ENCODE results near the gene LRRC45.

The LRRC45 gene

DNA sequence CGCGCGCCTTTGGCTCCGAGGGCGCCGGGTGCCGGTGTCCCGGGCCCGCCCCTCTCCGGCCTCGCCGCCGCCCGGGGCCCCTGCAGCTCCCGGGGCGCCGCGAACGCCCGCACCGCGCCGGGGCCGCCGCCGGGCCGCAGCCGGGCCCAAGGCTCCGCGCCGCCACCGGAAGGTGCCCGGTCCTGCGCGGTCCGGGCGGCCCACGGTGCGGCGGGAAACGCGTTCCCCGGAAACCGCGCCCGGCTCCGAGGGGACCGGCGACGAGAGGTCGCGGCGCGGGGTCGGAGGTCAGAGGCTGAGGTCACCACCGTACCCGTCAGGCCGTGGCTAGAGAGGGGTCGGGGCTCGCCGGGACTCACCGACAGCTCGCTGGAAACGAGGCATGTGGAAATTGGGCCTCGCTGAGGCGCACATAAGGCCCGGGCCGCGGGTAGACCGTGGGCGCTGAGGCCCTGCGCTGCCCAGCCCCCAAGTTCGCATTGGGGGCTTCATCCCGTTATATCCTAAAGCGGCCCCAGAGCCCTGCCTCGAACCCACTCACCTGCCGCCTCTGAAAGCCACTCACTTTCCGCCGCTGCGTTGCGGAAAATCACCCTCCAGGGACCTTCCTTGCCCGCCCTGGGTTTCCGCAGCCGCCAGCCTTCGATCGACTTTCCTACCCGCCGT, 42.7 kb downstream of the LRRC45 start, which contains the start of gene DUS1L:
DUS1L (minus strand) TSS at position 167 of the 666 bp plus-strand sequence. CDS start 745 bp downstream, outside the sequence.
- H3K9me3 ChIP-seq (ENCODE audit: low read length) = no peaks in the 10 kb centered on the region
- peaks cover 25% of the 10 kb centered on the region for H3K36me3 ChIP-seq (ENCODE audit: insufficient read depth, low read length)
- H3K4me3 ChIP-seq (ENCODE audit: low read depth in 1 of 2, low read length in 2 of 2) = peak within 1 kb of the TSS; percentile 68 to 77
- no peaks in the 10 kb centered on the region for H3K27me3 ChIP-seq (ENCODE audit: control insufficient read depth in 1 of 2, insufficient read depth in 2 of 2, low read length in 2 of 2)
- H3K9ac ChIP-seq (ENCODE audit: low read length) = peak within 1 kb of the TSS; percentile 74
- peaks cover 20% of the 10 kb centered on the region for H3K4me1 ChIP-seq (ENCODE audit: insufficient read depth, low read length)
- peak within 1 kb of the TSS; percentile 90 for H3K27ac ChIP-seq (ENCODE audit: low read depth, low read length)

DNA sequence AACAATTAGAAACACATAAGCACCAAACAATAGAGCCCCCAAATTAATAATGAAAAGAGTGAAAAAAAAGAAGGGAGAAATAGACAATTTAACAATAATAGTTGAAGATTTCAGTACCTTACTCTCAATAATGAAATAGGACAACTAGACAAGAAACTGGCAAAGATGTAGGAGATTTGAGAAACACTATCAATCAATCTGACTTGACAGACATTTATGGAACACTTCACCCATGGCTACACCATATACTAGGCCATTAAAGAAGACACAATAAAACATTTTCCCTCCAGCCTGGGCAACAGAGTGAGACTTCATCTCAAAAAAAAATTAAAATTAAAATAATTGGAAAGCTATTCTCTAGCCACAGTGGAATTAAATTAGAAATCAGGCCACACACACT, 47.5 kb downstream of the LRRC45 start:
- no peak overlapping the region for H3K4me3 ChIP-seq (ENCODE audit: low read depth in 1 of 2, low read length in 2 of 2)
- peaks cover 8% of the 10 kb centered on the region for H3K4me1 ChIP-seq (ENCODE audit: insufficient read depth, low read length)
- no peaks in the 10 kb centered on the region for H3K36me3 ChIP-seq (ENCODE audit: insufficient read depth, low read length)
- H3K27me3 ChIP-seq (ENCODE audit: control insufficient read depth in 1 of 2, insufficient read depth in 2 of 2, low read length in 2 of 2) = no peaks in the 10 kb centered on the region
- no peak overlapping the region for H3K9ac ChIP-seq (ENCODE audit: low read length)
- no peak overlapping the region for H3K27ac ChIP-seq (ENCODE audit: low read depth, low read length)
- no peaks in the 10 kb centered on the region for H3K9me3 ChIP-seq (ENCODE audit: low read length)

DNA sequence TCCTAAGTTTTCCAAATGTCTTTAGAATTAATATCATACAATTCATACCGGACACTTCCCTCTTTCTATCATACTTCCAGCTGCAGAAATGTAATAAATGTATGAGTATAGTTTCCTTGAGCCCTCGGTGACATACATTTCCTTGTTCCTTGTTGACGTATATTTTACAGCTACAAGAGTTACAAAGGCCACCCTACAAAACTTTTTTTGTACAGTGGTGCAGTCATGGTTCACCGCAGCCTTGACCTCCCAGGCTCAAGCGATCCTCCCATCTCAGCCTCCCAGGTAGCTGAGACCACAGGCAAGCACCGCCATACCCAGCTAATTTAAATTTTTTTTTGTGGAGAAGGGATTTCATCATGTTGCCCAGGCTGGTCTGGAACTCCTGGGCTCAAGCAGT, 49.7 kb downstream of the LRRC45 start:
- H3K27ac ChIP-seq (ENCODE audit: low read depth, low read length) = no peak overlapping the region
- H3K4me1 ChIP-seq (ENCODE audit: insufficient read depth, low read length) = no peaks in the 10 kb centered on the region
- no peaks in the 10 kb centered on the region for H3K9me3 ChIP-seq (ENCODE audit: low read length)
- H3K36me3 ChIP-seq (ENCODE audit: insufficient read depth, low read length) = no peaks in the 10 kb centered on the region
- no peak overlapping the region for H3K4me3 ChIP-seq (ENCODE audit: low read depth in 1 of 2, low read length in 2 of 2)
- no peak overlapping the region for H3K9ac ChIP-seq (ENCODE audit: low read length)
- no peaks in the 10 kb centered on the region for H3K27me3 ChIP-seq (ENCODE audit: control insufficient read depth in 1 of 2, insufficient read depth in 2 of 2, low read length in 2 of 2)

DNA sequence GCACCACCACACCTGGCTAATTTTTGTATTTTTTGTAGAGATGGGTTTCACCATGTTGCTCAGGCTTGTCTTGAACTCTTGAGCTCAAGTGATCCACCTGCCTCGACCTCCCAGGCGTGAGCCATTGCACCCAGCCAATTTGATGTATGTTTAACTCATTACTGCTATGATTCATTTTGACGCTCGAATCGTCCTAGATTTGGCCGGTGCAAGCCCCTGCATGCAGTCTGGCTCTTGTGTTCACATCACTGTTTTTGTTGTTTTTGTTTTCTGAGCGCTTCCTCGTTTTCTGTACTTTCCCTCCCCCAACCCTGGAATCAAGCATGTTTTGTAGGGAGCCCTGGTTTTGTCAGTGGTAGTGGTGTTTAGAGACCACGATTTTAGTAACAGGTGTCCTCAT, 50.3 kb downstream of the LRRC45 start:
- H3K4me1 ChIP-seq (ENCODE audit: insufficient read depth, low read length) = no peaks in the 10 kb centered on the region
- H3K27me3 ChIP-seq (ENCODE audit: control insufficient read depth in 1 of 2, insufficient read depth in 2 of 2, low read length in 2 of 2) = no peaks in the 10 kb centered on the region
- no peak overlapping the region for H3K4me3 ChIP-seq (ENCODE audit: low read depth in 1 of 2, low read length in 2 of 2)
- no peak overlapping the region for H3K9ac ChIP-seq (ENCODE audit: low read length)
- no peak overlapping the region for H3K27ac ChIP-seq (ENCODE audit: low read depth, low read length)
- H3K36me3 ChIP-seq (ENCODE audit: insufficient read depth, low read length) = no peaks in the 10 kb centered on the region
- H3K9me3 ChIP-seq (ENCODE audit: low read length) = no peaks in the 10 kb centered on the region

DNA sequence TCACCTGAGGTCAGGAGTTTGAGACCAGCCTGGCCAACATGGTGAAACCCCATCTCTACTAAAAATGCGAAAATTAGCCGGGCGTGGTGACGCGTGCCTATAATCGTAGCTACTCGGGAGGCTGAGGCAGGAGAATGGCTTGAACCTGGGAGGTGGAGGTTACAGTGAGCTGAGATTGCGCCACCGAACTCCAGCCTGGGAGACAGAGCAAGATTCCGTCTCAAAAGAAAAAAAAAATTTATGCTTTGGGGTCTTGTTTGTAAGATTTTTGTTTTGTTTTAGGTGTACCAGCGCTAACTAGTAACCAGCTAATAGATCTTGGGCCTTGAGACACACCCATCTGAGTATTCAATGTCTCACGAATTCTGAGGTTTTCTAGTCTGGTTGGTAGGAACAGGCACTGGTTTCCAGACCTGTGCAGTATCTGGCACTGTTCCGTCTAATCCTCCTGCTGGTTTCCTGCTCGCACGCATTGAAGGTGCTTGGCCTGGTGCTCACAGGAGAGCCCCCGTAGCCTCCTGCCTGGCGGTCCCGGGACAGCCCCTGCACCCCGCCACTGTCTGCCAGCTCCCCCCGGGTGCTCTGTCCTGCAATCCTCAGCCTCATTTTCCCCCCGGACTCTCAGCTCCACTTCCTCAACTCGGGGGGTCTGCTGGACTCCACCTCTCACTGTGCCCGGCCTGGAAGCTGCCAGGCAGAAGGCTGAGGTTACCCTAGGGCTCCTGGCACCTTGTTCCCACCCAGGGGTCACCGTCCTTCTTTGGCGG, 53.1 kb downstream of the LRRC45 start:
- Histone ChIP-seq H3K27me3 (ENCODE audit: control insufficient read depth in 1 of 2, insufficient read depth in 2 of 2, low read length in 2 of 2) (no peaks in the 10 kb centered on the region), H3K9me3 (ENCODE audit: low read length) (no peaks in the 10 kb centered on the region), H3K9ac (ENCODE audit: low read length) (no peak overlapping the region), H3K27ac (ENCODE audit: low read depth, low read length) (no peak overlapping the region), H3K36me3 (ENCODE audit: insufficient read depth, low read length) (no peaks in the 10 kb centered on the region), H3K4me1 (ENCODE audit: insufficient read depth, low read length) (no peaks in the 10 kb centered on the region), H3K4me3 (ENCODE audit: low read depth in 1 of 2, low read length in 2 of 2) (no peak overlapping the region)

DNA sequence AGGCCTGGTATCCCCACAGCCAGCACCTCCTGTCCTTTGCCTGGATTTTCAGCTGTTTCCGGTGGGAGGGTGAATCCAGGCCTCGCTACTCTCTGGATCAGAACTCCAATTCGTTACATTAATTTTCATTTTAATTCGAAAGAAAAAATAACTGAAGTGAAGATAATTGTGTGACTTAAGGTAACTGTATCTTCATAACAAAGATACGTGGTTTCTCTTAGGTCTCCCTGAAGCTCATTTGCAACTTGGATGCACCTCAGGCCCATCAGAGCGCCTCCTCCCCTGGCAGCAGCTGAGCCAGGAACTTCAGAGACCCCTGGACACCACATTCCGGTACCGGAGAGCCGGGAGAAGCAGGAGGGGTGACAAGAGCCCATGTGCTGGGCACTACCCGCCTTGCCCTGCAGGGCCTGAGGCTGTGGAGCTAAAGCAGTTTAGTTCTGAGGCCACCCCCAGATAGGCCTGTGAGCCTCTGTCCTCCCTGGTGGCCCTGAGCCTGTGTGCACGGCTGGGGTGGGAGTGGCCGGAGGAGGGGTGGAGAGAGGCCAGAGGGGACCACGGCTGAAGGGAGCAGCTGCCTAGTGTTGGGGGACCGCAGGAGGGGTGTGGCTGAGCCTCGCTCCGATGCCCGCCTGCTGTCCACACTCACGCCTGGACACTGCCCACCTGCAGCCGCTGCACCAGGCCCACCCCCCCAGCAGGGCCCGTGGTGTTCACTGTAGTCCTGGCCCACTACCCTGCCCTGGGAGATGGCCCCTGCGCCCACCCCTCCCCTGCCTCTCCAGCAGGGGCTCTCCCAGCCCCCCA, 53.9 kb downstream of the LRRC45 start:
- no peaks in the 10 kb centered on the region for H3K9me3 ChIP-seq (ENCODE audit: low read length)
- no peak overlapping the region for H3K4me3 ChIP-seq (ENCODE audit: low read depth in 1 of 2, low read length in 2 of 2)
- H3K27ac ChIP-seq (ENCODE audit: low read depth, low read length) = no peak overlapping the region

DNA sequence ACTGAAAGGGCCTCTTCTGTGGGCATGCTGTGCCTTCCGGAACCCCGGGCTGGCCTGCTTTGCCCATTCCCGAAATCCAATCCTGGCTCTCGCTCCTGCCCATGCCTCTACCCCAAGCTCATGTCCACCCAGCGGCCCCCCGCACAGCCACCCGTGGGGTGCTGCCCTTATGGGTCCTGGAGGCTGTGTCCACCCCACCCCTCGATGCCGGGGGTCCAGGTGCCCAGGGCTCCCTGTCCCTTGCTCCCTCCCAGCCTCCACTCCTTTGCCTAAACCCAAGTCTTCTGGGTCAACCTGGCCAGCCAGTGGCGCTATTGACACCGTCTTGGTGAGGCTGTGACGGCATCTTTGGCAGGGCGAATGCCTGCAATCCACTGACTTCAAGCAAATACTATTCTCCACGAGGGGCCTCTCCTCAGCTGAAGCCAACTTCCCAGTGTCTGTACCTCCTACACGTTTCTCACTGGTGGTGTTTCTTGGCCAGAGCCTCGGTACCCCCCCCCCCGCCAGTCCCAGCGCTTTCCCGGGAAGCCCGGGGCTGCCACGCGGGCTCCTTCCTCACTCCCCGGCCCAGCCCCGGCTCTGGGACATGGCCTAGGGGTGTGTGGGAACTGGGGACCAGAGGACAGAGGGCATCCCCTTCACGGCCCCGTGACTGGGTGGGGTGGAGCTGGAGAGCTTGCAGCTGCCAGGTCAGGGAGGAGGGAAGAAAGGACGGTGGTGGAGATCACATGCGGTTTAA, 54.7 kb downstream of the LRRC45 start:
- Histone ChIP-seq H3K27me3 (ENCODE audit: control insufficient read depth in 1 of 2, insufficient read depth in 2 of 2, low read length in 2 of 2) (no peaks in the 10 kb centered on the region), H3K27ac (ENCODE audit: low read depth, low read length) (no peak overlapping the region), H3K4me3 (ENCODE audit: low read depth in 1 of 2, low read length in 2 of 2) (no peak overlapping the region), H3K9ac (ENCODE audit: low read length) (no peak overlapping the region), H3K4me1 (ENCODE audit: insufficient read depth, low read length) (no peaks in the 10 kb centered on the region), H3K36me3 (ENCODE audit: insufficient read depth, low read length) (no peaks in the 10 kb centered on the region), H3K9me3 (ENCODE audit: low read length) (no peaks in the 10 kb centered on the region)

More for the DNA sequence above, 53.9 kb downstream of the LRRC45 start:
- H3K9ac ChIP-seq (ENCODE audit: low read length) = no peak overlapping the region
- H3K4me1 ChIP-seq (ENCODE audit: insufficient read depth, low read length) = no peaks in the 10 kb centered on the region
- H3K27me3 ChIP-seq (ENCODE audit: control insufficient read depth in 1 of 2, insufficient read depth in 2 of 2, low read length in 2 of 2) = no peaks in the 10 kb centered on the region
- no peaks in the 10 kb centered on the region for H3K36me3 ChIP-seq (ENCODE audit: insufficient read depth, low read length)

DNA sequence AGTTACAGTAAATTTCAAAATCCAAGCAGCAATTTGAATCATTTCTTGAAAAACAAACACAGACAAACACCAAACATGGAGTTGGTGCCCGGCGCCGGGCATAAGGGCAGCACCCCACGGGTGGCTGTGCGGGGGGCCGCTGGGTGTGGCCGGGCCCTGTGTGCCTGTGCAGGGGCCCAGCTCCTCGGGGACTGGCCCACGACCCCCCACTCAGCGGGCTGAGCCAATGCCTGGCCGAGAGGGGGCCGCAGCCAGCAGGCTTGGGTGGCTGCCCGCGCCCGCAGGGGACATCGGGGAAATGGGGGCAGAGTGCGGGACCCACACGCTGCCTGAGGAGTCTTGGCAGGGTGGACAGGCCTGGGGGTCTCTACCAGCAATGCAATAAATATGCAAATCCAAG, 55.3 kb downstream of the LRRC45 start:
- no peak overlapping the region for H3K9ac ChIP-seq (ENCODE audit: low read length)
- H3K27ac ChIP-seq (ENCODE audit: low read depth, low read length) = no peak overlapping the region
- H3K4me3 ChIP-seq (ENCODE audit: low read depth in 1 of 2, low read length in 2 of 2) = no peak overlapping the region
- H3K9me3 ChIP-seq (ENCODE audit: low read length) = no peaks in the 10 kb centered on the region
- H3K36me3 ChIP-seq (ENCODE audit: insufficient read depth, low read length) = no peaks in the 10 kb centered on the region
- H3K27me3 ChIP-seq (ENCODE audit: control insufficient read depth in 1 of 2, insufficient read depth in 2 of 2, low read length in 2 of 2) = no peaks in the 10 kb centered on the region
- no peaks in the 10 kb centered on the region for H3K4me1 ChIP-seq (ENCODE audit: insufficient read depth, low read length)

DNA sequence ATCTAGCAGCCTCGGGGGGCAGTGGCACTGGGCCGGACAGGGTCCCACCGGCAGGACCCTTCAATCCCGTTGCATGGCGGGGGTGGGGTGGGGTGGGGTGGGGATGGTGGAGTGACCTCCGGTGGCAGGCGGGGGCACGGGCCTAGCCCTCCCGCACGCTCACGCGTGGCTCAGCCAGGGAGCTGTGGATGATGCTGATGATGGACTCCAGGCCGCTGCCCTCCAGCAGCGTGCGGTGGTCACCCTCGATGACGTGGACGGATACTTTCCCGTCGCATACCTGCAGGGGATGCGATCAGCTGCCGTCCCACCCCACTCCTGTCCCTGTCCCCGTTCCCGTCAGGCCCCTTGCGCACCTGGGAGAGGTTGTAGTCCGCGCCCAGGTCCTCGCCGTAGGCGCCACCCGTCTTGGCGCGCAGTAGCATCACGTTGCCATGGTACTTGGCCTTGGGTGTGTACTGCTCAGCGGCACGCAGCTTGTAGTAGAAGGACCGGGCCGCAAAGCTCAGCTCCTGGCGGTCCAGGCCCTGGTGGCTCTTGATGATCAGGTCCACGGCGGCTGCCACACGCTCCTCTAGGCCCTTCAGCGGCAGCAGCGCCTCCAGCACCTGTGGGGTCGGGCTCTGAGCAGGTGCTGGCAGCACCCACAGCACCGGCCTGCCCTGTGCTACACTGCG, 56.0 kb downstream of the LRRC45 start:
- Histone ChIP-seq H3K27me3 (ENCODE audit: control insufficient read depth in 1 of 2, insufficient read depth in 2 of 2, low read length in 2 of 2) (no peaks in the 10 kb centered on the region), H3K4me1 (ENCODE audit: insufficient read depth, low read length) (no peaks in the 10 kb centered on the region), H3K36me3 (ENCODE audit: insufficient read depth, low read length) (no peaks in the 10 kb centered on the region), H3K27ac (ENCODE audit: low read depth, low read length) (no peak overlapping the region), H3K4me3 (ENCODE audit: low read depth in 1 of 2, low read length in 2 of 2) (no peak overlapping the region), H3K9ac (ENCODE audit: low read length) (no peak overlapping the region), H3K9me3 (ENCODE audit: low read length) (no peaks in the 10 kb centered on the region)

DNA sequence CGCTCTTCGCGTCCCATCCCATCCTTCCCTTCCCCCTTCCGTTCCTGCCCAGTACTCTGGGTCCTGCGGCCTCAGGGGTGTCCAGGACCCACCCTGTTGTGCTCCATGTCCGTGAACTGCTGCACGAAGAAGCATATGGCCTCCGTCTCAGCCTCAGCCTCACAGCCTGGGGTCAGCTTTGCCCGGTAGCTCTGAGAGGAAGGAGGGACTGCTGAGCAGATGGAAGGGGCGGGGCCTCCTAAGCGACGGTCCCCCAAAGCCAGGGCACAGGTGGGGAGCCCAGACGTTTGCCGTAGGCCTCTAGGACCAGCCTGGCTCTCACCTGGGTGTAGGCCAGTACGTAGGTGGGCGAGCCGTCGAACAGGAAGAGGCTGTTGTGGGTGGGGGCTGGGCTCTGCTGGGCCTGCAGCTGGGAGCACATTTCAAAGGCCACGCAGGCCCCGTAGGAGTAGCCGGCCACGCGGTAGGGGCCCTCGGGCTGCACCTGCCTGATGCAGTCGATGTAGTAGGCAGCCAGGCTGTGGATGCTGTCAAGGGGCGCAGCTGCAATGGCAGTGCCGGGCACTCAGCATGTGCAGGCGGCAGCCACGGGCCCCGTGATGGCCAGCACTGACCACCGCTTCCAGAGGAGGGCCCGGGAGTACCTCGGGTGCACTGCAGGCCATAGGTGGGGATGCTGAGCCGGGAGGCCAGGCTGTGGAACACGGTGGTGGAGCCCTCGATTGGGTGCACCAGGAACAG, 57.1 kb downstream of the LRRC45 start:
- Histone ChIP-seq H3K36me3 (ENCODE audit: insufficient read depth, low read length) (no peaks in the 10 kb centered on the region), H3K4me3 (ENCODE audit: low read depth in 1 of 2, low read length in 2 of 2) (no peak overlapping the region), H3K27me3 (ENCODE audit: control insufficient read depth in 1 of 2, insufficient read depth in 2 of 2, low read length in 2 of 2) (no peaks in the 10 kb centered on the region), H3K9me3 (ENCODE audit: low read length) (no peaks in the 10 kb centered on the region), H3K4me1 (ENCODE audit: insufficient read depth, low read length) (no peaks in the 10 kb centered on the region), H3K9ac (ENCODE audit: low read length) (no peak overlapping the region), H3K27ac (ENCODE audit: low read depth, low read length) (no peak overlapping the region)

All from muscle layer of colon (tissue), 2 donors.